VCaP (cell line): ENCODE results near the gene ACIN1.

Experiments used
- H3K27ac ChIP-seq: fragments of 450-650 bp; 2 replicates; pipeline ENCODE4 v1.5.1; 2017
- CTCF ChIP-seq: fragments of 450-650 bp; conservative IDR thresholded peaks from 2 replicates; pipeline ENCODE4 v1.5.1; 2017; ENCODE audit warnings: mild to moderate bottlenecking, moderate library complexity

ACIN1 gene

GRCh38 chr14:23115039-23115731, 20.2 kb upstream of the ACIN1 start:
- TF ChIP-seq CTCF = no peak
- H3K27ac ChIP-seq = no peak overlapping the region

GRCh38 chr14:23114669-23115038, 19.7 kb upstream of the ACIN1 start:
- H3K27ac ChIP-seq = no peak overlapping the region

GRCh38 chr14:23114120-23114458, 19.2 kb upstream of the ACIN1 start:
- no peak overlapping the region for H3K27ac ChIP-seq

More at GRCh38 chr14:23114669-23115038, 19.7 kb upstream of the ACIN1 start:
- TF ChIP-seq CTCF = no peak

DNA sequence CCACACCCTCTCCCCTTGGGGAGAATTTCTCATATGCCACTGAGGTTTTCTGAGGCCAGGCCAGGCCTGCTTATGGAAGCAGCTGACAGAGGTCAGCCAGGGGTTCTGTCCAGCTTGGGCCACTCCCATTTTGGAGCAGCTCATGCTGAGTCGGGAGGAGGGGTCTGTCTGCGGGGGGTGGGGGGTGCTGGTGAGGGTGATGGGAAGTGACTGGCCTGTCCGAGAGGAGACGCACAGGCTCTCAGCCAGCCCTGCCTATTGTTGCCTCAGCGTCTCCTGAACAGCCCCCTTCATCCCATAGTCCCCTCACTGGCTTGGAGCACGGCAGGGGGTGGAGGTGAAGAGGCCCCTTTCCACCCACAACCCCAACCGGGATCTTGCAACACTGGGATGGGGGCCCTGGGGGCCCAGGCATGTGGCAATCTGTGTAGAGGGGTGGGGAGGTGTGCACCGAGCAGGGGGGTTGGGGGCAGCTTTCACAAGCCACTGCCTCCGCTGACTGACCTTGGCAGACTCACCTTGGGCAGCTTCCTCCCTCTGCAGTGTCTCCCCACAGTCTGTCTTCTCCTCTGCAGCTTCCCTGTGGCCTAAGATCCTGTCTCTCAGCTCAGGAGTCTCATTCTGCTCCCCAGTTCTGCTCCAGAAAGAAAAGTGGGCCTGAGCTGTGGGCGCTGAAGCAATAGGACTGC, 18.6 kb upstream of the ACIN1 start:
- H3K27ac ChIP-seq = no peak overlapping the region
- TF ChIP-seq CTCF = no peak

More at GRCh38 chr14:23114120-23114458, 19.2 kb upstream of the ACIN1 start:
- no peak for TF ChIP-seq CTCF

GRCh38 chr14:23112359-23113178, 17.6 kb upstream of the ACIN1 start:
- no peak overlapping the region for H3K27ac ChIP-seq
- TF ChIP-seq CTCF = no peak

DNA sequence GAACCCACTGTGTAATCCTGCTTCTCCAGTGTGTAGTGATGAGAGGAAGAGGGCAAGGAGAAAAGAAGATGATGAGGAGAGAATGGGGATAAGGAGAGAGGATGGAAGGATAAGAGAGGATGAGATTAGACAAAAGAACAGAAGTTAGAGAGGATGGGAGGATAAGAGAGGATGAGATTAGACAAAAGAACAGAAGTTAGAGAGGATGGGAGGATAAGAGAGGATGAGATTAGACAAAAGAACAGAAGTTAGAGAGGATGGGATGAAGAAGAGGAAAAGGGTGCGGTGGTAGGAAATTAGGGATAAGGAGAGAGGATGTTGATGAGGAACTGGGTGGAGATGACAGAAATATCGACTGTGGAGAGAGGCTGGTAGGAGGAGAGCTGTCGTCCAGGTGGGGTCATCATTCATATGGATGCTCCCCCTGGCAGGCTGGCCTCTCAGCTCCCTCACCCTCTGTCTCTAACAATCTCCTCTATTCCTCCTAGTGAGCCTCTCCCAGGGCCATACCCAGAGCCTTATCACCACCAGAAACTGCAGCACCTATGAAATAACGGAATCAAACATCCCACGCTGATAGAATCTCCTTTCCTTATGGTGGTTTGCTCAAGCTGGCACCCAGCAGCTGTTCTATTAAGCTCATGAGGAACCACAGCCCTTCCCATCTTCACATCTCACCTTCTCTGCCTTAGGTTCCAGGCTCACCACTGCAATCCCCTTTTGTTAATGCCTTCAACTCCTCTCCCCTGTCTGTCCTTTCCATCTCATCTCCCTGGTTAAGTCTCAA, 15.8 kb upstream of the ACIN1 start:
- TF ChIP-seq CTCF = no peak
- H3K27ac ChIP-seq = no peak overlapping the region
